HG03521 (cell line): ENCODE measurements around the gene CCDC69.

ENCODE experiments used
- ATAC-seq: cut with Tn5 transposase; IDR thresholded peaks from one replicate; pipeline ENCODE4 v1.9.1; 2021; ENCODE audit warnings: mild to moderate bottlenecking, moderate library complexity; ENCODE audit not compliant: unreplicated experiment

The CCDC69 gene

DNA sequence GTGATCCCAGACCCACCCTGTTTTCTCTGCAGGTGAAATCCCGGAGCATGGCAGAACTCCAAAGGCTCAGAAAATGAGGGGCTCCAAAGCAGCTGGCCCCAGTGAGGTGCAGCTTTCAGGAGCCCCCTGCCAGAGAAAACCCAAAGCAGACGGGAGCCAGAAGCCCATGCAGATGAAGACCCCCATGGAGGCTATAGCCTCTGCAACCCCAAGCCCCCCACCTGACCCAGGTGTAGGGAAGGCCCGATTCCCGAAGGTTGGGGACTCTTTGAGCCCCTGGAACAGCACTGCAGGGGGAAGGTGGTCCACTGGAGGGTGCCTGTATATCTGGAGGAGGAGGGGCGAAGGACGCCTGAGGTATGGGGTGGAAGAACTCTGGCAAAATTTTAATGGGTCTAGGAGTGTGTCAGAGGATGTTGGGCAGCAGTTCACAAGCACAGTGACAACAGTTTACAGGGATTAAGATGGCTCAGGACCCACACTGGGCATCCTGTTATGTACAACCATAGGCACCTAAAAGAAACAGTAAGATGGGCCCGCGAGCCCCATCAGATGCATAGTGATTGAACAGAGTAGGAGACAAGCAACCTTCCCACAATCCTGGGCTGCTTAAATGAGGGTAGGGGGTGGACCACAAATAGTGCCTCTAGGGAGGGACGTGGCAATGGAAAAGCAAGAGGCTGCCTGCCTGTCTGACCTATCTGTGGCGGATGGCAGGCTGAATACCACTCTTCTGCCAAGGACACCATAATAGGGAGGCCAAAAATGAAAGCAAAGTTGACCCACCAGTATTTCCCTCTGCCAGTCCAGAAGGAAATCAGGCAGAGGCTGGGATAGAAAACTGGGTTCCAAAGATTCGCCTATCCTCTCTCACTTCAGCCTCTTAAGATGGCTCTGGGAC lies 49.9 kb downstream of the CCDC69 start:
- no peak for ATAC-seq

DNA sequence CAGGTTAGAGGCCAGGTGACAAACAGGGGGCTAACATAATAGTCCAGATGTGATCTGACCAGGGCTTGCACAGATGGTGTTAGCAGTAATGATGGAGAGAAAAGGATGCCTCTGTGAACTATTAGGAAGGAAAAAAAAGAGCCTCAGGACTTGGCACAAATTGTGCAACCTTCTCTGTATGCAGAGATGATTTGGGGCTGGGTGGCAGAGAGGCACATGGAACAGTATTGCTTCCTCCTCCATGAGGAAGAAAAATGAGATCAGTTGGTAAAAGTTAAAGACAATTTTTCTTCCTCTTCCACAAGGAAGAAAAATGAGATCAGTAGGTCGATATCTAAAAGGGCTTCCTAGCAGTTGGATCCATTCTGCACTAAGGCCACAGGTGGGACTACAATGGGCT lies 52.4 kb downstream of the CCDC69 start:
- no peak for ATAC-seq

DNA sequence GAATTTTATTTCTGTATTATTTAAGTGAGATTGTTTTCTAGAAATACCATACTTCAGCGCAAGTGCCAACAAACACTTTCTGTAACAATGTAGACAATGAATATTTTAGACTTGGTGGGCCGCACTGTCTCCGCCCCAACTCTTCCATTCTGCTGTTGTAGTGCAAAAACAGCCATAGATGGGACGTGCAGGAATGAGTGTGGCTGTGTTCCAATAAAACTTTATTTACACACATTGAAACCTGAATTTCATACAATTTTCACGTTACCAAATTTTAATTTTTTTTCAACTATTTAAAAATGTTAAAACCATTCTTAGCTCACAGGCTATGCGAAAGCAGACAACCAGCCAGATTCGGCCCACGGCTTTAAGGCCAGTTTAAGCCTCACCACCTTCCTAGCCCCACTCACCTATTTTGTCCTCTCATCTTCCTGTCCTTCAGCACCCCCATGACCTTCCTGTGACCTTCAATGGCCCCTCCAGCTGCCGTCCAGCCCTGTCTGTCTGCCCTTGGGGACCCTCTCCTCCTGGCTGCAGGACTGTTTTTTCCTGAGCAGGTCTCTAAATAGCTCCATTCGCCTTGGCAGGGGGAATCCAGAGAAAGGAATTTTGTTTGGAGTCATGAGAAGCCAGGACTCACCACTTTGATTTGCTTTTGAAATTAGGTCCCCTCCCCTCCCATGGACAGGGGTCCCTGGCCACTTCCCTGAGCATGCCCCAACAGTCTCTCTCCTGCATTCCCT lies 55.1 kb downstream of the CCDC69 start:
- ATAC-seq: no peak

DNA sequence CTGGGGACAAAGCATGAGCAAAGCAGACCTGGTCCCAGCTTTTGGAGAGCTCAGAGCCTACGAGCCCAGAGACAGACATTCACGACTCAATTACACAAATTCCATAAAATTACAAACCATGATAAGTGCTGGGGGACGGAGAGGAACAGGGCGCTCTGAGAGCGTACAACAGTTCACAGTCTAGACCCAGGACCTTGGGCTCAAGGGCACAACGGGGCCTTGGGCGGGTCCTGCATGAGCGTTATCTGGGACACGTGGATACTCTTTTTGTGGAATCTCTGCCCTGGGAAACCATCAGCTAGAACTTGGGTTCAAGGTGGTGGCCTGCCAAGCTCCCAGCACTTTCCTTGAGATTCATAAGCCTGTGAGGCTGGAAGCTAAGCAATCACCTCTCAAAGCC lies 56.9 kb downstream of the CCDC69 start:
- no peak for ATAC-seq

DNA sequence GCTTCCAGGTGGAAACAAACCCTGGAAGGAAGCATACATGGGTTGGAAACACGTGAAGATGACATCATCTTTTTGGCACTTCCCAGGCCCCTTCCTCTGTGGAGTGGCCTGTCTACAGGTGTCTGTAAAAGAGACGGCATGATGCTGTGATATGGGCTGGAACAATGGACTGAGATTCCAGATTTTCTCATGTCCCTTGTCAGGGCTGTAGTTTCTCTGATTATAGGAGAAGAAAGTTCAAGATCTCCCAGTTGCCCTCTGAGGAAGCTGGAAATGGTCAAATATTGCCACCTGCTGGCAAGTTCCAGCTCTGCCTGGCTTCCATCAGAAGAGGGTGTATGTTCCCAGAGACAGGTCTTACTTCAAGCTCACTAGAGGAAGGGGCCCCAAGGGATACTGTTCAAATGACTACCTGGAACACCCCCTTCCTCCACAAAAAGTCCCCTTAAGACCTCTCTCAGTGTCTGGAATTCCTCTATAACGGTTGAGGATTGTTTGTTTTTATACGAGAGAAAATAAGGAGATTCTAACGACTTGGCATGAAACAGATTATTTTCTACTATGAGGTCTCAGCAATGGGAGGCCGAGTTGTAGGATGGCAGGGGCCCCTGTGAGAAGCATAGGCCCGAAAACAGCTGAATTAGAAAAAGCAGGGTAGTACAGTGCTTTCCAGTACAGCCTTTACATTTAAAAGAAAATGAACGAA lies 59.1 kb downstream of the CCDC69 start:
- peak; percentile 83 for ATAC-seq

DNA sequence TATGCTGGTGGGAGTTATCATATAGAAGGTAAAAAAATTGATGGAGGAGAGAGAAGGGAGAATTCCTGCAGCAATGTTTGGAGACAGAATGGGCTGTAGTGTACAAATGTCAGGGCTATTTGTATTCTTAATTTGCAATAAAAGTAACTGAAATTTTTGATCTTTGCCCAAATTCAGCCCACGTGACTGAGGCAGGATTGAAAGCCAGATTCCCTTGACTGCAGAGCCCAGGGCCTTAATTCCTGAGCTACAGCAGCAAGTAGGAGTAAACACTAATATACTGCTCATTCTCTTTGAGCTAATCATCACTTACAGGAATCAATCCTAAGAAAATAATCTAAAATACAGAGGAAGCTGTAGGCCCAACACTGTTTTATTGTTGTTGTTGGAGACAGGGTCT lies 61.1 kb downstream of the CCDC69 start:
- ATAC-seq: no peak

DNA sequence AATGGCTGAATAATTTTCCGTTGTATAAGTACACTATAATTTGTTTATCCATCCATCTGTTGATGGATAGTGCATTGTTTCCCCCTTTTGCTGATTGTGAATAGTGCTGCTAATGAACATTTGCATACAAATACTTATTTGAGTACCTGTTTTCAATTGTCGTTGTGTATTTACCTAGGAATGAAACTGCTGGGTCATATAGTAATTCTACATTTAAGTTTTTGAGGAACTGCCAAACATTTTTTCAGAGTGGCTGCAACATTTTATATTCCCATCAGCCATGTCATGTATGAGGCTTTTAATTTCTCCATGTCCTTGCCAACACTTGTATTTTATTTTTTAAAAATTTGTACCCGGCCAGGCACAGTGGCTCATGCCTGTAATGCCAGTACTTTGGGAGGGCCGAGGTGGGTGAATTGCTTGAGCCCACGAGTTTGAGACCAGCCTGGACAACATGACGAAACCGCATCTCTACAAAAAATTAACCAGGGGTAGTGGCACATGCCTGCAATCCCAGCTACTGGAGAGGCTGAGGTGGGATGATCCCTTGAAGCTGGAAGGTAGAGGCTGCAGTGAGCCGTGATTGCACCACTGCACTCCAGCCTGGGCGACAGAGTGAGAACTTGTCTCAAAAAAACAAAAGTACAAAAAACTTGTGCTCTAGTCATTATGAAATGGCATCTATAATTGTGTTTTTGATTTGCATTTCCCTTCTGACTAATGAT lies 64.1 kb downstream of the CCDC69 start:
- ATAC-seq: no peak

DNA sequence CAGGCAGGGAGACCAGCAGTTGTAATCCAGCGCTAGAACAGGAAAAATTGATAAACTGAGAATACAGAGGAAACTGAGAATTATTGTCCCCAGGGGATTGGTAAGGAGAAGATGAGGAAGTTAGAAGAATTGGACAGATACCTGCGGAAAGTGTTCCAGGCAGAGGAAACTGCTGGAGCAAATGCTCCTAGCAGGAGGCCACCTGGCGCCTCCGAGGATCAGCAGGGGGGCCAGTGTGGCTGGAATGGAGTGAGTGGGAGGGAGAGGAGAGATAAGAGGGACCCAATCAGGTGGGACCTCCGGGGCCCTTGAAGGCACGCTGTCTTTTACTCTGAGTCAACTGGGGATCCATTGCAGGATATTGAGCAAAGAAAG lies 65.6 kb downstream of the CCDC69 start:
- no peak for ATAC-seq

DNA sequence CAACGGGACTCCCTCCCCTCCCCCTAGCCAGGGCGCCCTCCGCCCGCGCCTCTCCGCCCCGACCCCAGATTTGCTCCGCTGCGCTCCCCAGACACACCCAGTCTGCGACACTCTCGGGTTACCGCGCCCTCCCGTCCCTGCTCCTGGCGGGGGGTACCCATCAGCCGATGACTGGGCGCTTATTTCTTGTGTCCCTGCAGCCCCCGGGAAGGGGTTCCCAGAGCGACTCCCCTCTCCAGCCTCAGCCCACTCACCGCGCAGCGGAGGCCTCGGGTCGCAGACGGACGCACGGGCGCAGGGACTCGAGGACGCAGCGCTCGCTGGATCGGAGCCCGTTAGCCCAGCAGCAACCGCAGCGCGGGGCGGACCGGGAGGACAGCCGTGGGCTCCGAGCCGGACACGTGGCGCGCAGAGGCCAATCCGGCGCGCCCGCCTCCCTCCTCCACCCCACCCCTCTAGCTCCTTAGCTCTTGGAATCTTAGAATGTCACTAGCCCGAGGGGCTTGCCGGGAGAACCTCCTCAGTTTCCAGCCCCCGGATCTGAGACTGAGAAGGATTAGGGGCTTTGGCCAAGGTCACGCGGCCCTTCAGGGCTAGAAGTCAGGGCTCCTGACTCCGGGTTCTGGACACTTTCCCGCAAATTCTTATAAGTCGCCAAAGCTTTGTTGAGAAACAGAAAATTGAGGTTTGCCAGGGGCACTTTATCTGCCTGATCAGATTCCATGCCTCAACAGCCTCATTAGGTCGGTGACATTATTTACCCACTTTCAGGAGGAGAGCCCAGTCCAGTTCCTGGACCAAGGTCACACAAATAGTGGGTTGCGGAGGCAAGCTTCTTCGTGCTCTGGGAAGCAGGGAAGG lies 66.2 kb downstream of the CCDC69 start, which contains the start of gene ANXA6:
ANXA6 (minus strand) TSS at position 354 of the 861 bp plus-strand sequence. CDS start 9,878 bp downstream, outside the sequence.
- peak; percentile 41 for ATAC-seq

DNA sequence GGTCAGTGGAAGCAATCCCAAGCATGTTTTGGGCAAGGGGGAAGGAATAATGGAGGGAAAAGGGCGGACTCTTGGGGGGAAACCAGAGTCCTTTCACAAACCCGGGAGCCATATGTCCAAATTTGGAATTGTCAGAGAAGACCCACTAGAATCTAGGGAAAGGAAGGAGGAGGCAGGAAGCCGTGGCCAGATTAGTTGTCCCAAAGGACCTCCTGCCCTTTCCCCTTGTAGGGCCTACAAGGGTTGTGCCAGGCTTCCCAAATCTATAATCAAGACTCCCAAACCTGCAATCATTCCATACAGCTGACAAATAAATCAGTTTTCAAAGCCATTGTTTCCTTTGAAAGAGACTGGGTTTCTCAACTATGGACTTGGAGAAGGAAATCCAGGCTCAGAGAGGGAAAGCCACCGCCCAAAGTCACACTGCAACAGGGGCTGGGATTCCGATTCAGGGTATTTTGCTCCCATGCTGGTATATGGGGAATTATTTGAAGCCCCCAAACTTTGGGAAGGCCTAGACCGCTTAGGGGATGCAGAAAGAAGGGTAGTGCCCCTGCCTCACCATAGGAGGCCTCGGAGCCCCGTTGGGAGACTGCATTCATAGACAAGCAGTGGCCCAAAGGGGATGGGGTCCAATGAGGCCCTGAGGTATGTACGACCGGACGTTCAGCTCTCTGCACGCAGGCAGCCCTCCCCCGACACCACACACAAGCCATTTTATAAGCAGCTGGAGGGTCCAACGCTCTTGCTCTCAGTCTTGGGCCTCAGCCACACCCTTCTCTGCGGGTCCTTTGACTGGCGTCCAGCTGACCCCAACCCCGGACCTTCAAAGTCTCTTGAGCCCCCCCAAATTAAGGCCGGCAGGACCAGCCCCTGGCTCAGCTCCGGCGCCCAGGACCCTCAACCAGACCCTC lies 67.1 kb downstream of the CCDC69 start:
- peak; percentile 31 for ATAC-seq

DNA sequence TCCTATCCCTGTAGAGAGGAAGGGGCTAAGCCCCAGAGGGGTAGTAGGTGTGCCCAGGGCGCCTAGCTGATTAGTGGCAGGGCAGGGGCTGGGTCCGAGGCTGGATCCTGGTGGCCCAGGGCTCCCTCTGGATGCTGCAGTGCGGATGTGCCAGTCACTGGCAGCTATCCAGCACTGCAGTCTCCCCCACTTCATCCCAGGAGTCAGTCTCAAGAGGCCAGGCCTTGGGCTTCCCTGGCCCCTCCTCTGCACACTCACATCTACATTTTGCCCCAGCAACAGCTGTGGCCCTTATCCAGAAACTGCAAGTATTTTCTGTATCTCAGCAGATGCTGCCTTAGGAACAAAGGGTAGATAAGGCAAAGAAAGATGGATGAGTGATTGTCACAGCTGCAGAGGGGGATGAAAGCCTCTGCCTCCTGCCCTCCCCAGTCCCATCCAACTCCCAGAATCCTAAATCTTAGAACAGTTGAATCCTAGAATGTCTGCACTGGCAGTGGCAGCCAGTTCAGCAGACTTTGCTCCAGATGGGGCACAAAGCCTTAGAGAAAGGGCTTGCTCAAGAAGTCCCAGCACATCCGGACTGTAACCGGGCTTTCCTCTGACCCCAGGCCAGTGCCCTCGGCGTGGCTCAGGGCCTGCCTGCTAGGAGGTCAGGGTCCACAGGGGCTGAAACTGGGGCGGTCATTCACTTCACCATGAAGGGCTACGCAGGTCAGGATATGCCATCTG lies 68.0 kb downstream of the CCDC69 start:
- no peak for ATAC-seq

DNA sequence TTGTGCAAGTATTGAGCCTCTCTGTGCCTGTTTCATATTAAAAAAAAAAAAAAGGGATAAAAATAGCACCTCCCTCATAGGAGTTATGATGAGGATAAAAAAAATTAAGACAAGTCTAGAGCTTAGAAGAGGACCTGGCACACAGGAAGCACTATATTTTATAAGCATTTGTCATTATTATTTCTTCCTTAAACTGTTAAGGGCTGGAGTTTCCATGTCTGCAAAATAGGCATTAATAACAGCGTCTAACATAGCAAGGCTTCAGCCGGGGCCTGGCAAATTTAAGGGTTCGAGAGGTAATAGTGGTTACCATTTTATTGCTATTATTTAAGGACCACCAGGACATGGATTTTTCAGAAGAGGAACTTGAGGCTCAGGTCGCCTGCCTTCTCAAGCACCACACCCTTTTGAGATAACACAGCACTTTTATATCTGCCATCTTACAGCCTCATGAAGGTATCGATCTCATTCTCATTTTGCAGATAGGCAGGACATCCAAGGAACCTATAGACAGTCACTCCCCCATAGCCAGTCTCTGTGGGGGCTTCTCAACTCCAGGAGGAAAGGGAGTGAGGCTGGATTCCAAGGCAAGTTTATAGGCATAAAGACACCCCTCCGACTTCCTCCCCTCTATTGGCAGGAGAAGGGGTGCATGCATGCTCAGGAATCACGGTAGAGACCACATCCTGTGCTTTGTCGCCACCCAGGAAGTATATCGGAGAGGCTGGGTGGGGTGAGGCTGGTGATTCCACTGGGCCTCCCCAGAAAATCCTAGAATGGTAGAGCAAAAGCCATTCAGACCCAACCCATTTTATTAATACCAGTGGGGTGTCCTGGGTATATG lies 68.7 kb downstream of the CCDC69 start:
- ATAC-seq: no peak

DNA sequence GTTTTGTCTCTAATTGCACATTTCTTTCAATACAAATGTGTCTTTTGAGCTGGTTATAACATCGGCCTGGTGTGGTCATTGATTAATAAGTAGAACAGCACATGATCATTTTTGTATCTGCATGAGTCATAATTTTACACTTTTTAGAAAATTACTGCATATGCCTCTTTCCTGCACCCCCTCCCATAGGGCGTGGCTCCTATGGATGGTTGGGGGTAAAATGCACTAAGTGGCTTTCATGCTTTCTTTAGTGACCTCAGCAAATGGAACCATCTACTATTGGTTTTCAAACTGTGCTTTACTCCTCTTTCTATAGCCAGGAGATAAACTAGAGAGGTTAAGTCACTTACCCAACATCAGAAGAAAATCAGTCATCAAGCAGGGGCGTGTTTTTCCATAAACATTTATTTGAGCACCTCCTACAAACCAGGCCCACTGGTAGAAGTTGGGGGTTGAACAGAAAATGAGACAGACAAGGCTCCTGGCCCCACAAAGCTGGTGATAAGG lies 70.1 kb downstream of the CCDC69 start:
- no peak for ATAC-seq

DNA sequence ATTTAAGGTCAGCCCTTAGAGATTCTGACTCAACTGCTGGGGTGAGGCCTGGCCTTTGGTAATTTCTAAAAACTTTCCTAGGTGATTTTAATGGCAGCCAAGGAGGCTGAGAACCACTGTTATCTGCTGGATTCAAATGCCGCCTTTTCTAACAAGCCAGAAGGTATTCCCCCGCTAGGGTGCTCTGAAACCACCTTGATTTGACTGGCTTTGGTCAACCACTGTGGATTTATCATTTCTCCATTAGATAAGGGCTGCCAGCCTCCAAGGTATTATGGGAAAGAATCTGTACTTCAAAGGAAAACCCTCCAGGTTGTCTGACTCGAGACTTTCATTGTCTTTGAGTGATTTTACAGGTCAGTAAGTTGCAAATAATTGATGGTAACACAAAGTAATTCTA lies 70.6 kb downstream of the CCDC69 start:
- no peak for ATAC-seq

DNA sequence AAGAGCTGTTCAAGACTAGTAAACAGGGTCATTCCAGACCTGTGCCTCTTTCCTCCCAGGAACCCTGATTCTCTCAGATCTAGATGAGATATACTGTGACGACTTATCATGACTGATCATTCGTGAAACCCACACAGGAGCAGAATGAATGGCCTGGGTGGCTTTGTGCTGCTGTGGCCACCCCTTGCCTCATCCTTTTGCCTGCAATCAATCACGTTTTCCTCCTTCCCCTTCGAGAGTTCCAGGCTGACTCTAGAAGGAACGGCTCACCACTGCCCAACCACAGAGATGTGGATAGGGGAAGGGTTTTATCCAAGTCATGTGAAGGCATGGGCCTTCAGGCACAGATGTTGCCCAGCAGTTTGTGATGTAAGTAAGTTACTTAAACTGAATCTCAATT lies 72.1 kb downstream of the CCDC69 start:
- ATAC-seq: no peak

DNA sequence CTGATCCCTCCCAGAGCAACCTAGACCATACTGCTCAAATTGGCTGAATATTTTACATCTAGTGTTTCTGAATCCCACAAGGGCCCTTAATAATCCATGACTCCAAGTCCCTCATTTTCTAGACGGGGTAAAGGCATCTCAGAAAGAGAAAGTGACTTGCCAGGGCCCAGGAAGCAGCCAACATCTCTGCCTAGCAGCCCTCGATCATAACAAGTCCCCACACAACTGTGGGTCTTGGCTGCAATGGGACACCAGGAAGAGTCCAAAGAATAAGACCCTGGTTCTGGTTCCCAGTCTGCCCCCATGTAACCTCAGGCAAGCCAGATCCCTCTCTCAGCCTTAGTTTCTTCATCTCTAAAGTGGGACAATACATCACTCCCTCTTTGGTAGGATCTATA lies 72.6 kb downstream of the CCDC69 start:
- ATAC-seq: no peak
